Ishikawa (cell line): ENCODE results near the gene FURIN.

Experiments
- CREB1 ChIP-seq: IDR thresholded peaks from 2 replicates; pipeline ENCODE4 v1.6.1; 2012; ENCODE audit warnings: low read depth
- EGR1 ChIP-seq: IDR thresholded peaks from 2 replicates; pipeline ENCODE4 v1.6.1; 2012
- EP300 ChIP-seq: IDR thresholded peaks from 2 replicates; pipeline ENCODE4 v1.6.1; 2012; ENCODE audit warnings: borderline replicate concordance
- NFIC ChIP-seq: IDR thresholded peaks from 2 replicates; pipeline ENCODE4 v1.6.1; 2012
- RAD21 ChIP-seq: IDR thresholded peaks from 2 replicates; pipeline ENCODE4 v1.6.1; 2012; ENCODE audit warnings: low read depth
- TAF1 ChIP-seq: IDR thresholded peaks from 2 replicates; pipeline ENCODE4 v1.6.1; 2012; ENCODE audit warnings: low read depth, mild to moderate bottlenecking
- TCF12 ChIP-seq: IDR thresholded peaks from 2 replicates; pipeline ENCODE4 v1.6.1; 2012; ENCODE audit warnings: low read depth
- TEAD4 ChIP-seq: IDR thresholded peaks from 2 replicates; pipeline ENCODE4 v1.6.1; 2012
- YY1 ChIP-seq: IDR thresholded peaks from 2 replicates; pipeline ENCODE4 v1.6.1; 2012; ENCODE audit warnings: low read depth
- ZBTB7A ChIP-seq: IDR thresholded peaks from 2 replicates; pipeline ENCODE4 v1.6.1; 2012; ENCODE audit warnings: low read depth
- TF ChIP-seq, protein P1 (sequence below): IDR thresholded peaks from 2 replicates; pipeline ENCODE4 v1.6.1; 2012; ENCODE audit warnings: low read depth, mild to moderate bottlenecking
- TF ChIP-seq, protein P2 (sequence below): IDR thresholded peaks from 2 replicates; pipeline ENCODE4 v1.6.1; 2012
- TF ChIP-seq, protein P3 (sequence below): IDR thresholded peaks from 2 replicates; pipeline ENCODE4 v1.6.1; 2012

The FURIN gene

DNA sequence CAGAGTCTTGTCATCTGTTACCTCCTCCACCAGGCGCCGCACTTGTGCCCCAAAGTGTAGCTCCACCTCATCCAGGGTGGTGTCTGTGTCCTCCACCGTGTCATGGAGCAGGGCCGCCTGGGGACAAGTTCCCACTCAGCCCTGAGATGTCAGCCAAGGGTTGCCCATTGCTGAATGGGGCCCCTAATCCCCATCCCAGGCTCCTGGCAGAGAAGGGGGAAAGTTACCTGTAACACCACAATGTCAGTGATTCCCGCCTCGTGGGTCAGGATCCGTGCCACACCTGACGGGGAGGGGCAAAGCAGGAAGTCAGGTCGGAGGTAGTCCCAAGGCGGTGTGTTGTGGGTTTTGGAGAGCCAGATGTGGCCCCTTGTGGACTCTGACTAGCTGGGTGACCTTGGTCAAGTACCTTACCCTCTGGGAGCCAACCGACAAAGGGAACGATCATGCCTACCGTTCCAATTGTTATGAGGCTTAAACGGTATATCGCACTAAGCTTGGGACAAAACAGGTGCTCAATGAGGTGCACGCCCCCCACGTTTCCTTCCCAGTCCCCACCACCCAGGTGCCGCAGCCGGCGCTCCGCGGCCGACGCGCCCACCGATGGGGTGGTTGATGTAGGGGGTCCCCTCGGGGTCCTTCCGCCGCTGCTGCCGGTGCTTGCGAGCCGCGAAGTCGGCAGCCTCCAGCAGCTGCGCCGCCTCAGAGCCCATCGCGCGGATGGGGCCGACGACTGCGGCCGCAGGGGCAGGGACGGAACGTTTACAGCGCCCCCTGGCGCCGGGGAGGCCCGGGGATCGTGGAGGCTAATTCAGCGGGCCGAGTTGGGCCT lies 63.7 kb downstream of the FURIN start, which contains the start of gene HDDC3:
Gene HDDC3, minus strand, starts transcription at position 722 of the 832 bp plus-strand sequence. Its CDS starts 9 bp downstream, at position 713.
- TF ChIP-seq EGR1, result no peak
- TF ChIP-seq ZBTB7A, result peak; percentile 57; the same call in 1 of the 2 replicates
- TF ChIP-seq RAD21, result peak; percentile 31; the same call in 1 of the 2 replicates
- TF ChIP-seq, protein P1, sequence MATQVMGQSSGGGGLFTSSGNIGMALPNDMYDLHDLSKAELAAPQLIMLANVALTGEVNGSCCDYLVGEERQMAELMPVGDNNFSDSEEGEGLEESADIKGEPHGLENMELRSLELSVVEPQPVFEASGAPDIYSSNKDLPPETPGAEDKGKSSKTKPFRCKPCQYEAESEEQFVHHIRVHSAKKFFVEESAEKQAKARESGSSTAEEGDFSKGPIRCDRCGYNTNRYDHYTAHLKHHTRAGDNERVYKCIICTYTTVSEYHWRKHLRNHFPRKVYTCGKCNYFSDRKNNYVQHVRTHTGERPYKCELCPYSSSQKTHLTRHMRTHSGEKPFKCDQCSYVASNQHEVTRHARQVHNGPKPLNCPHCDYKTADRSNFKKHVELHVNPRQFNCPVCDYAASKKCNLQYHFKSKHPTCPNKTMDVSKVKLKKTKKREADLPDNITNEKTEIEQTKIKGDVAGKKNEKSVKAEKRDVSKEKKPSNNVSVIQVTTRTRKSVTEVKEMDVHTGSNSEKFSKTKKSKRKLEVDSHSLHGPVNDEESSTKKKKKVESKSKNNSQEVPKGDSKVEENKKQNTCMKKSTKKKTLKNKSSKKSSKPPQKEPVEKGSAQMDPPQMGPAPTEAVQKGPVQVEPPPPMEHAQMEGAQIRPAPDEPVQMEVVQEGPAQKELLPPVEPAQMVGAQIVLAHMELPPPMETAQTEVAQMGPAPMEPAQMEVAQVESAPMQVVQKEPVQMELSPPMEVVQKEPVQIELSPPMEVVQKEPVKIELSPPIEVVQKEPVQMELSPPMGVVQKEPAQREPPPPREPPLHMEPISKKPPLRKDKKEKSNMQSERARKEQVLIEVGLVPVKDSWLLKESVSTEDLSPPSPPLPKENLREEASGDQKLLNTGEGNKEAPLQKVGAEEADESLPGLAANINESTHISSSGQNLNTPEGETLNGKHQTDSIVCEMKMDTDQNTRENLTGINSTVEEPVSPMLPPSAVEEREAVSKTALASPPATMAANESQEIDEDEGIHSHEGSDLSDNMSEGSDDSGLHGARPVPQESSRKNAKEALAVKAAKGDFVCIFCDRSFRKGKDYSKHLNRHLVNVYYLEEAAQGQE, result no peak
- peak; percentile 52; the same call in 1 of the 2 replicates for TF ChIP-seq TEAD4
- TF ChIP-seq, protein P2, sequence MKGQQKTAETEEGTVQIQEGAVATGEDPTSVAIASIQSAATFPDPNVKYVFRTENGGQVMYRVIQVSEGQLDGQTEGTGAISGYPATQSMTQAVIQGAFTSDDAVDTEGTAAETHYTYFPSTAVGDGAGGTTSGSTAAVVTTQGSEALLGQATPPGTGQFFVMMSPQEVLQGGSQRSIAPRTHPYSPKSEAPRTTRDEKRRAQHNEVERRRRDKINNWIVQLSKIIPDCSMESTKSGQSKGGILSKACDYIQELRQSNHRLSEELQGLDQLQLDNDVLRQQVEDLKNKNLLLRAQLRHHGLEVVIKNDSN, result no peak
- peak; percentile 56; the same call in 1 of the 2 replicates for TF ChIP-seq TCF12
- 0 out of 2 replicates have a peak, but pooled peaks have one; percentile 38 for TF ChIP-seq EP300
- TF ChIP-seq CREB1, result no peak
- TF ChIP-seq, protein P3, sequence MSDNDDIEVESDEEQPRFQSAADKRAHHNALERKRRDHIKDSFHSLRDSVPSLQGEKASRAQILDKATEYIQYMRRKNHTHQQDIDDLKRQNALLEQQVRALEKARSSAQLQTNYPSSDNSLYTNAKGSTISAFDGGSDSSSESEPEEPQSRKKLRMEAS, result peak; percentile 78
- peak; percentile 78 for TF ChIP-seq TAF1
- peak; percentile 67 for TF ChIP-seq YY1

DNA sequence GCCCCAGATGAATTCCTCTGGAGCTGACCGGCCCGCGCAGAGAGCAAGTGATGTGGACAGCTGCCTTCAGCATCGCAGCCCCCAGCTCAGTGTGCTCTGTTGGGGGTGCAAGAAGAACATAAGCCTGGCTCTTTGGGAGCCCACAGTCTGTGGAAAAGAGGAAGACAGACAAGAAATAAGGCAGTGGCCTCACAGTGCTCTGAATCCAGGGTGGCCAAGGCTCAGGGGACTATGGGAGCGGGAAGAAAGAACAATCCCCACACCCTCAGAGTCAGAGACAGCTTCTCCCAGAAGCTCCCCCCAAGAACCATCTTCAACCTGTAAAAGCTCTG lies 64.2 kb downstream of the FURIN start:
- no peak for TF ChIP-seq NFIC
- TF ChIP-seq, protein P1, result peak; percentile 39; the same call in 1 of the 2 replicates
